Limb (tissue), 2 donors: ENCODE data around the gene RPL4.
"Not testable (repeated sequence)": the region's sequence is repeated elsewhere in the genome, so short reads cannot be mapped to it uniquely, and the experiment has no call there.

Experiments used
- DNase-seq, 2 donors: peaks; one replicate each; pipeline ENCODE4 v3.0.0-alpha.2; 2016; ENCODE audit errors: extremely low spot score in 2 of 2

The RPL4 gene

GRCh38 chr15:66504563-66505429, at the start of gene RPL4, which contains the start of gene ZWILCH:
Gene RPL4 (minus strand): TSS chr15:66504855. CDS start chr15:66504790, 65 bp downstream.
Gene ZWILCH (plus strand): TSS chr15:66505326. CDS start chr15:66505339, 13 bp downstream.
- DNase-seq, result peak; percentile 84 to 86

- no peak for DNase-seq
Observed at GRCh38 chr15:66545255-66545654, 40.6 kb upstream of the RPL4 start.

- DNase-seq, result no peak
Observed at GRCh38 chr15:66542896-66543295, 38.2 kb upstream of the RPL4 start.

GRCh38 chr15:66535056-66535455, 30.4 kb upstream of the RPL4 start:
- no peak for DNase-seq

GRCh38 chr15:66524838-66525237, 20.2 kb upstream of the RPL4 start:
- DNase-seq, result no peak

- DNase-seq, result no peak
Observed at GRCh38 chr15:66523926-66524325, 19.3 kb upstream of the RPL4 start.

GRCh38 chr15:66515901-66516322, 11.3 kb upstream of the RPL4 start:
- DNase-seq, result no peak

- no peak for DNase-seq
Observed at GRCh38 chr15:66514586-66514985, 9.9 kb upstream of the RPL4 start.

GRCh38 chr15:66508293-66508883, 3.7 kb upstream of the RPL4 start:
- DNase-seq, result no peak

GRCh38 chr15:66505818-66506217, 1.2 kb upstream of the RPL4 start:
- no peak for DNase-seq

GRCh38 chr15:66505430-66505811, 766 bp upstream of the RPL4 start:
- no peak for DNase-seq

GRCh38 chr15:66503780-66504562, 684 bp downstream of the RPL4 start:
- DNase-seq, result no peak

GRCh38 chr15:66503041-66503648, 1.5 kb downstream of the RPL4 start:
- DNase-seq, result not testable (repeated sequence)

- no peak for DNase-seq
Observed at GRCh38 chr15:66502491-66502890, 2.2 kb downstream of the RPL4 start.

GRCh38 chr15:66500346-66500745, 4.3 kb downstream of the RPL4 start:
- not testable (repeated sequence) for DNase-seq

- DNase-seq, result peak in 1 of 2 donors; percentile 20
Observed at GRCh38 chr15:66498501-66499386, 5.9 kb downstream of the RPL4 start.

- peak; percentile 92 to 98 for DNase-seq
Observed at GRCh38 chr15:66497502-66498455, 6.9 kb downstream of the RPL4 start, which contains the start of gene SNAPC5. Gene SNAPC5 (minus strand): TSS chr15:66497762. CDS start chr15:66497731, 31 bp downstream.

GRCh38 chr15:66496951-66497501, 7.6 kb downstream of the RPL4 start:
- no peak for DNase-seq

GRCh38 chr15:66494262-66494661, 10.4 kb downstream of the RPL4 start:
- no peak for DNase-seq
